HG02884 (cell line): ENCODE data around the gene FAM237A.

ENCODE experiments used
- ATAC-seq: cut with Tn5 transposase; IDR thresholded peaks from one replicate; pipeline ENCODE4 v1.9.1; 2021; ENCODE audit warnings: mild to moderate bottlenecking, moderate library complexity; ENCODE audit not compliant: unreplicated experiment

FAM237A gene

GRCh38 chr2:206688453-206688852 is 46.2 kb downstream of the FAM237A start:
- ATAC-seq: no peak

DNA sequence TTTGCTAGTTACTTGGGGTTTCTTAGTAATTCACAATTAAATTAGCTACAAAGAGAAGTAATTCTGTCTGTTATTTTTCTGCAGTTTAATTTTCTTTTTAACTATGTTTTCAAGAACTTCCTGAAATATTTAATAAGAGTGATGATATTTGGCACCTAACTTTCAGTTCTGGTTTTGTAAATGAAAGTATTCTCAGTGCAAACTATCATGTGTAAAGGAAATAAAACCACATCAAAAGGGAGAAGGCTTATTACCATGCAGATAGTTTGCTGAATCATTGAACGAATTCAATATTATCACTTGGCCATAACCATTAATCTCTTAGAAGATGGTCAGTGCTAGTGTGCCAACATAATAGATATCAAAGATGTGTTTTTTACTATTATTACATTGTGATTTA is 46.7 kb downstream of the FAM237A start:
- ATAC-seq: no peak

DNA sequence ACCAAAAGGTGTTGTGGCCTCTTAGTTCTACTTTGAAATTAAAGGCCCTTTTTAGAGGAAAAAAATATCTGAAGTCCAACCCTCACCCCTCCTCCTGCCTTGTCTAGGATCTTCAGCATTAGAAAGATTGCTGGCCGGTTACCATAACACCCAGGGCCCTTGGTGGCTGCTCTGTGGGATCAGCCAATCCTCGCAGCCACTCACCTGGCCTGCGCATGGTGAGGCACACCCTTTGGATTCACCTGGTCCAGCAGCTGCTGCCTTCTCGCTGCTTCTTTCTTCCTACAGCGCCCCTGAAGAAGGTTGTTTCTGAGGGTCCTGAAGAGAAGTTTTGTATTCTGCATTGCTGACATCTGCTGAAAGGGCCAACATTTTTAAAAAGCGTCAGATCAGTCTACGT is 50.7 kb downstream of the FAM237A start:
- no peak for ATAC-seq

- ATAC-seq: peak; percentile 65
Observed at GRCh38 chr2:206693399-206694137, 51.3 kb downstream of the FAM237A start.

GRCh38 chr2:206696910-206697309 is 54.6 kb downstream of the FAM237A start:
- no peak for ATAC-seq

GRCh38 chr2:206698811-206699210 is 56.5 kb downstream of the FAM237A start:
- no peak for ATAC-seq
